ENCODE results near the gene MST1R. TPM values are rescaled to one million over a fixed set of nuclear protein-coding genes. Genes with fewer than 3 reads are reported as not detected.

MST1R gene
- total RNA-seq, 2 experiments from 2014 or later, result 4.1 to 5.2 TPM

DNA sequence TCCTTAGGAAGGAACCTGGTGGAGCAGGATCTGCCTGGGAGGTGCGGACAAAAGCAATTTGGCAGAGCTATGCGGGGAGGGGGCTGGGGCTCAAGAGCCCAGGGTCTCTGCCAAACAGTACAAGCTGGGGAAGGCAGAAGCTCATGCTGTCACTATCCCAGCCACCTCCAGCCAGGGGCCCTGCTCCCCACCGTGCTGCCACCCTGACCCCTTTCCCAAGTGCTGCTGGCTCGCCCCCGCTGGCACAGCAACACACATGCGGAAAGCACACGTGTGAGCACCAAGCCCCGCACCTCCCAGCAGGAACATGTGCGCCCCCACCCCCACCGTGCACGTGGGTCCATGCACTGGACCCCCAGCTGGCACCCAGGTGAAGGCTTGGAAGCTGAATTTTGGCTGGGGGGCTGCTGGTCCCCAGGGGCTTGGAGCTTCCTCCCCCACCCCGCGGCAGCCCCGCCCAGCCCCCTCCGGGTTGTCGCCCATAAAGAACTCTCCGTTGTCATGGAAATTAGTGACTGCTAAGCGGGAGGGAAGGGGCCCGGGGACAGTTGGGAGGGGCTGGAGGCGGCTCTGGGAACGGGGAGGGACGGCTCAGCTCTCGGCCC lies 34.7 kb downstream of the MST1R start:
- ChIA-PET CTCF (interaction anchor here (0.5 to 2.9 kb wide), 6 partner anchors 10 to 683 kb away, joined by 3 to 8 read pairs (median 4); no protein-coding TSS in a partner anchor), POLR2A (no interaction called here)
- no peaks in the 10 kb centered on the region for H3K36me3 Mint-ChIP-seq (ENCODE audit: low read depth)
- H3K4me1 Mint-ChIP-seq, result peaks cover 1% of the 10 kb centered on the region
- H3K9me3 Mint-ChIP-seq, result no peaks in the 10 kb centered on the region
- no peak for DNase-seq
- no peak overlapping the region for H3K27ac Mint-ChIP-seq
- H3K4me3 Mint-ChIP-seq, result peak overlapping the region; percentile 19
- H3K27me3 Mint-ChIP-seq, result peaks cover 43% of the 10 kb centered on the region

DNA sequence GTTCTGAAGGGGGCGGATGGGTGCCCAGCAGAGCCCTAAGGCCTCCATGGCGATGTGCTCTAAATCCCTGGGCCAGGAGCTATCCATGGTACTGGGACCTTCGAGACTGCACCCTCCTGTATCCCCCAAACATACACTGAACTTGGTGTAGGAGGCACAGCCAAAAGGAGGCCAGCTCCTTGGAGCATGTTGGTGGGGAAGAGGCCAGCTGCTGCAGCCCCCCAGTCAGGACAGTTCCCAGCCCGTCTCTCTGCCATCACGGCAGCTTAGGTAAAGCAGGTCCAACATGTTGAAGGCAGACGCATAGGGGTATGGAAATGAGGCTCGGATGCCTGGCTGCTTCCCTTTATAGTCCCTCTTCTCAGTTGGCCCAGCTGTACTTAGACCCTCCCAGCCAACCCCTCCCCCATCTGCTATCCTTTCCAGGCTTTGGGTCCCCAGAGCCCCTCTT lies 35.8 kb downstream of the MST1R start:
- H3K36me3 Mint-ChIP-seq (ENCODE audit: low read depth), result no peaks in the 10 kb centered on the region
- H3K4me3 Mint-ChIP-seq, result no peak overlapping the region
- H3K27ac Mint-ChIP-seq, result no peak overlapping the region
- POLR2A ChIA-PET, result no interaction called here
- CTCF ChIA-PET, result interaction anchor here (1.1 to 2.9 kb wide), 5 partner anchors 11 to 41 kb away, joined by 3 to 8 read pairs (median 6); no protein-coding TSS in a partner anchor
- peaks cover 1% of the 10 kb centered on the region for H3K4me1 Mint-ChIP-seq
- peak; percentile 38 for DNase-seq
- H3K9me3 Mint-ChIP-seq, result no peaks in the 10 kb centered on the region
- H3K27me3 Mint-ChIP-seq, result peaks cover 49% of the 10 kb centered on the region

DNA sequence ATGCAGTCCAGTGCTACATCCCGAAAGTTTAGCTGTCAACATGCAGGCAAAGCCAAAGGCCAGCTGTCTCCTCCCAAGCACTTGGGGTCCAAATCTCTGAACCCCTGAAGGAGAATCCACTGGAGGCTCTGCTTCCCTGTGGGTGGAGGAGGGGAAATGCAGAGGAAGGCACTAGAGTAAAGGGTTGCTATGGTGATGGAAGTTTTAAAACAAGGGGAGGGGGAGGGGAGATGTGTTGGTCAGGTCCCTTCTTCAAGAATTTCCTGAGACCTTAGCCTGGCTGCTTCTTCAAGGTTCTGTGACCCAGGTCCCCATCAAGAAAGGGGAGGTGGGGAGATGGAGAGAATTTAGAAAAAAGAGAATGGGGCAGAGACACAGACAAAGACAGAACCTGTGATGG lies 36.3 kb downstream of the MST1R start:
- no peak overlapping the region for H3K27ac Mint-ChIP-seq
- ChIA-PET CTCF (interaction anchor here (1.1 to 2.9 kb wide), 5 partner anchors 10 to 42 kb away, joined by 3 to 8 read pairs (median 6); no protein-coding TSS in a partner anchor), POLR2A (no interaction called here)
- peaks cover 50% of the 10 kb centered on the region for H3K27me3 Mint-ChIP-seq
- H3K9me3 Mint-ChIP-seq, result no peaks in the 10 kb centered on the region
- no peaks in the 10 kb centered on the region for H3K36me3 Mint-ChIP-seq (ENCODE audit: low read depth)
- H3K4me1 Mint-ChIP-seq, result peaks cover 1% of the 10 kb centered on the region
- DNase-seq, result no peak
- no peak overlapping the region for H3K4me3 Mint-ChIP-seq

DNA sequence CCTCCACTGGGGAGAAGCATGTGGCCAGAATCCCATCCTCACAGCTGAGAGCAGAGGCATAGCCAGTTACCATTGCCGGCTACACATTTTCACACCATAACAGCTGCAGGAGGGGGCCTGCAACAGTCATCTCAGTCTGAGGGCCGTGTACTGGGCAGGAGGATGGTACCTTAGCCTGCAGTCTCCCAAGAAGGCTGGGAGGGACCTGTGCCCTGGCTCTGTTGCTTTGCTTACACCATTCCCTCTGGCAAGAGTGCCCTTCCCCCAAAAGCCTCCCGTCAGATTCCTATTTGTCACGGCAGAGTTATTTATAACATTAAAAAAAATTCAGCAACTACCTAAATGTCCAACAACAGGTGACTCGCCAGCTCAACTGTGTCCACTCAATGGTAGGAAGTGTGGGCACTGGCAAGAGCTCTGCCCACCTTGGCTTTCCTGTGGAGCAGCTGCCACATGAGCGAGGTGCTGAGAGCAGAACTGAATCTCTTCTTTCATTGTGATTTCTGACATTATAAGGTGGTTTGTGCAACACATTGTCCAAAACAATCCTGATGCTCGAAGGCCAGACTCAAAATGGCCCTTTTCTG lies 38.4 kb downstream of the MST1R start:
- Mint-ChIP-seq H3K27me3 (peaks cover 39% of the 10 kb centered on the region), H3K9me3 (no peaks in the 10 kb centered on the region), H3K4me3 (no peak overlapping the region), H3K27ac (no peak overlapping the region), H3K36me3 (ENCODE audit: low read depth) (no peaks in the 10 kb centered on the region), H3K4me1 (peaks cover 1% of the 10 kb centered on the region)
- DNase-seq, result no peak
- CTCF ChIA-PET, result interaction anchor here (0.6 to 1.8 kb wide), 4 partner anchors 9 to 26 kb away, joined by 3 to 7 read pairs (median 4); partner anchors contain the start of gene TRAIP
- POLR2A ChIA-PET, result no interaction called here

DNA sequence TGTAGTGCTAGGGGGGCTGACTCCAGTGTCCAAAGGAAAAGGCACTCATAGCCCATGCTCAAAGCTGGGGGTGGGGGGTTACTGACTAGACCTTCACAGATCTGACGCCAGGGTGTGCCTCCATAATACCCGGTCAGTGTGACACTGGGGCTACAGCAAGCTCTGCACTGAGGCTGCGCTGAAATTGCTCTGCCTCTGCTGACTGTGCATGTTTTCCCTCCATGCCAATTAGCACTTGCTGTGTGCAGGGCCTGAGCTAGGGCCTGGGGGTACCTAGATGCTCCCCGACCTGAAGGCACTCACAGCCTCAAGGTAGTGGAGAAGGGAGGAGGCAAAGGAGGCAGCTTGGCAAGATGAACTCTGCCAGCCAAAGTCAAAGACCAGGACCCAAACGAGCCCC lies 39.2 kb downstream of the MST1R start:
- Mint-ChIP-seq H3K36me3 (ENCODE audit: low read depth) (no peaks in the 10 kb centered on the region), H3K4me1 (peaks cover 1% of the 10 kb centered on the region), H3K4me3 (no peak overlapping the region), H3K27ac (no peak overlapping the region), H3K9me3 (no peaks in the 10 kb centered on the region), H3K27me3 (peaks cover 34% of the 10 kb centered on the region)
- CTCF ChIA-PET, result interaction anchor here (0.6 to 1.8 kb wide), 2 partner anchors 18 to 25 kb away, joined by 3 to 7 read pairs; no protein-coding TSS in a partner anchor
- DNase-seq, result no peak
- POLR2A ChIA-PET, result no interaction called here

DNA sequence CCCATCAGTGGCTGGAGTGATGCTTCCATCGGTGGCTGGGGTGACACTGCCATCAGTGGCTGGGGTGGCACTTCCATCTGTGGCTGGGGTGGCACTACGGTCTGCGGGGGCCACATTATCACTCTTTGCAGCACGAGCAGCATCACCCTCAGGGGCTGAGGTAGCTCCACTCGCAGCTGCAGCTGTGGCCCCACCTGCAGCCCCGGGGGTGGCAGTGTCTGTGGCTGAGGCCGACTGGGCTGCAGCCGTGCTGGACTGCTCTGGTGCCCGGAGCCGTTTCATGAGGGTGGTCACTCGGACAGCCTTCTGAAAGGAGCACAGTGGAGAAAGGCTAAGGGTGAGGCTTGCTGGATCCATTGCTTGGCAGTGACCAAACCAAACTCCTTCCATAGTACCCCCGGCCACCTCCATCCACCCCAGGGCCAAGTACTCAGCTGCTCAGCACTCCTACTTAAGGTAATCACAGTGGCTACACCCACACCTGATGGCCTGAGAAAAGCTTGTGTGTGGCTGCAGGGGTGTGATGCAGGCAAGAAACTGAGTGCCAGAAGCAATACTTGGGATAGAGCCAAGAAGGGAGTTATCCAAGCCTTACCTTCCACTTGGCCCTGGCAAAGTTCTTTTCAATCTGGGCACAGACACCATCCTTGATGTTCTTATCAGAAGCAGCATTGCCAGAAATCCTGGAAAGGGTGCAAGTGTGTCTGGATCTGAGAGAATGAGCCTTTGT lies 43.9 kb downstream of the MST1R start:
- Mint-ChIP-seq H3K4me3 (no peak overlapping the region), H3K36me3 (ENCODE audit: low read depth) (peaks cover 2% of the 10 kb centered on the region), H3K4me1 (peaks cover 18% of the 10 kb centered on the region), H3K27me3 (peaks cover 9% of the 10 kb centered on the region), H3K9me3 (no peaks in the 10 kb centered on the region), H3K27ac (no peak overlapping the region)
- ChIA-PET POLR2A (no interaction called here), CTCF (interaction anchor here (1.1 to 2.1 kb wide), 2 partner anchors 10 to 21 kb away, joined by 3 to 5 read pairs; partner anchors contain the start of gene CAMKV)
- DNase-seq, result no peak

DNA sequence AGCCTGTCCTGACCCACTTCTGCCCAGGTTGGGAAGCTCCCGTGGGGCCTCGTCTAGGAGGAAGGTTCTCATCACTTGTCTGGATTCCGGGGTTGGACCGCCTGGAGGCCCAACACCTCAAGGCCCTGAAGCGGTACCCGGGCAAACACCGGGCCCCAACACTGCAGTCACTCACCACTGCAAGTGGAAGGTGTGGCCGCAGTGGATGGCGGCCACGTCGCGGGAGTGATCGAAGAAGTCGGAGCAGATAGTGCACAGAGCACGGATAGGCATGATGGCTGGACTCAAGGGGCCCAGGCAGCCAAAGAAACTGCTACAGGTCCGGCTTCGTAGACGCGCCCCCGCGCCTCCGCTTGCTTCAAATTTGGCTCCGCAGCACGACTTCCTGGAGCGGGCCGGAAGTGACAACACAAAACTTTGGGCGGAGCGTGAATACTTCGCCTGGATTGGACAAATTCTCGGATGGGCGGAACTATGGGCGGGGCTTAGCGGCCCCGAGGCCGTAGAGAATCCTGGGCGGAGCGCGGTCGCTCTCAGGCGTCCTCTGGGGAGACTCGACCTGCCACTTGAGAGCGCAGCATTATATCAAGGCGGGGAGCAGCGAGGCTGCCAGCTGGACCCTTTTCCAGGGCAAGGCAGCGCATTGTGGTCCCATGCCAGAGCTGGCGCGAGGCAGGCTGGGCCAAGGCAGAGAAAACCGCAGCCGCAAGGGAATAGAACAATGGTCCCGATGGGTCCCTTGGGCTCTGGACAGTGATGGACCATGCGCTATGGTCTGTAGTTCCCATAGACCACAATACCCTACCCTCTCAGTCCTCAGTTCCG lies 47.3 kb downstream of the MST1R start, which contains the start of gene TRAIP:
Gene TRAIP, minus strand, starts transcription at position 384 of the 825 bp plus-strand sequence. Its CDS starts 111 bp downstream, at position 273.
- peaks cover 2% of the 10 kb centered on the region for H3K36me3 Mint-ChIP-seq (ENCODE audit: low read depth)
- peak within 1 kb of the TSS; percentile 97 for H3K4me3 Mint-ChIP-seq
- CTCF ChIA-PET, result interaction anchor here (0.8 to 2.1 kb wide), 10 partner anchors 10 to 75 kb away, joined by 3 to 8 read pairs (median 4); partner anchors contain the start of gene MON1A
- no peaks in the 10 kb centered on the region for H3K9me3 Mint-ChIP-seq
- peak within 1 kb of the TSS; percentile 95 for H3K27ac Mint-ChIP-seq
- DNase-seq, result peak; percentile 96
- H3K4me1 Mint-ChIP-seq, result peaks cover 29% of the 10 kb centered on the region
- POLR2A ChIA-PET, result no interaction called here
- H3K27me3 Mint-ChIP-seq, result no peaks in the 10 kb centered on the region

DNA sequence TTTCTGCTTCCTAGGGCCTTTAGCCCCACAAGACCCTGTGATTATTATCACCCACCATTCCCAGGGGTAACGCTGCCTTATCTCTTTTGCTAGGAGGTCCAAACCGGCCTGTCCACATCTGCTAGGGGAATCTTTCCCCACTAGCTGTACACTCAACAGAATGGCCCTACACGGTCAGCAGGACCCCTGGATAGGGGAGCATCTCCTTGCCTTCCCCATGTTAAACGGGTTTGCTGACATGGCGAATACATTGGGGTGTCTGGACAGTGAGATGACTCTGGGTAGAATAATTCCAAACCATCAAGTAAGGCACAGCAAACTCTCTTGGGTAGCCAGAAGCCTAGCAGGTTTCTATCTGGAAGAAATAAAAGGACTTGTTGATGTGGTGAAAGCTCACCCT lies 48.0 kb downstream of the MST1R start:
- CTCF ChIA-PET, result interaction anchor here (0.6 to 2.1 kb wide), 7 partner anchors 10 to 253 kb away, joined by 3 to 8 read pairs (median 4); no protein-coding TSS in a partner anchor
- DNase-seq, result no peak
- POLR2A ChIA-PET, result interaction anchor here (0.6 kb wide), 1 partner anchor 125 kb away, joined by 5 read pairs; no protein-coding TSS in a partner anchor
- H3K9me3 Mint-ChIP-seq, result no peaks in the 10 kb centered on the region
- H3K27me3 Mint-ChIP-seq, result no peaks in the 10 kb centered on the region
- peaks cover 29% of the 10 kb centered on the region for H3K4me1 Mint-ChIP-seq
- H3K27ac Mint-ChIP-seq, result peak overlapping the region; percentile 95
- peaks cover 2% of the 10 kb centered on the region for H3K36me3 Mint-ChIP-seq (ENCODE audit: low read depth)
- peak overlapping the region; percentile 97 for H3K4me3 Mint-ChIP-seq

DNA sequence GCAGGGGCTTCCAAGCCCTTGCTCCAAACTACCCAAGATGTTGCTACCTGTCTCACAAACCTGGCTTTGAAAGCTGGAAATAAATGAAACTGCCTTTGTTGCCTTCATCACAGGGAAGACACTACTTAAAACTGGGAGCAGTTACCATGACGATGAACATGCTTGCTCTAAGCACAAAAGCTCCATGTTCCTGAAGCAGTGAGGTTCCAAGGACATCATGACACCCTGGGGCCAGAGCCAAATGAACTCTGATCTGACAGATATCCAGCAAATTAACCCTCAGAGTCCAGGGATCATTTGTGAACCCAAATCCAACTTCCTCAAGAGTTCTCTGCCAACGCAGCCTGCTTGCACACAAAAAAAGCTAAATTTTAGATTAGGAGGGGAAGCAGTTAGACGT lies 58.0 kb downstream of the MST1R start:
- no peak overlapping the region for H3K27ac Mint-ChIP-seq
- ChIA-PET POLR2A (no interaction called here), CTCF (interaction anchor here (1.0 to 1.3 kb wide), 3 partner anchors 10 to 44 kb away, joined by 3 read pairs; no protein-coding TSS in a partner anchor)
- H3K9me3 Mint-ChIP-seq, result no peaks in the 10 kb centered on the region
- no peak overlapping the region for H3K4me3 Mint-ChIP-seq
- no peaks in the 10 kb centered on the region for H3K27me3 Mint-ChIP-seq
- no peaks in the 10 kb centered on the region for H3K4me1 Mint-ChIP-seq
- DNase-seq, result no peak
- H3K36me3 Mint-ChIP-seq (ENCODE audit: low read depth), result peaks cover 11% of the 10 kb centered on the region

DNA sequence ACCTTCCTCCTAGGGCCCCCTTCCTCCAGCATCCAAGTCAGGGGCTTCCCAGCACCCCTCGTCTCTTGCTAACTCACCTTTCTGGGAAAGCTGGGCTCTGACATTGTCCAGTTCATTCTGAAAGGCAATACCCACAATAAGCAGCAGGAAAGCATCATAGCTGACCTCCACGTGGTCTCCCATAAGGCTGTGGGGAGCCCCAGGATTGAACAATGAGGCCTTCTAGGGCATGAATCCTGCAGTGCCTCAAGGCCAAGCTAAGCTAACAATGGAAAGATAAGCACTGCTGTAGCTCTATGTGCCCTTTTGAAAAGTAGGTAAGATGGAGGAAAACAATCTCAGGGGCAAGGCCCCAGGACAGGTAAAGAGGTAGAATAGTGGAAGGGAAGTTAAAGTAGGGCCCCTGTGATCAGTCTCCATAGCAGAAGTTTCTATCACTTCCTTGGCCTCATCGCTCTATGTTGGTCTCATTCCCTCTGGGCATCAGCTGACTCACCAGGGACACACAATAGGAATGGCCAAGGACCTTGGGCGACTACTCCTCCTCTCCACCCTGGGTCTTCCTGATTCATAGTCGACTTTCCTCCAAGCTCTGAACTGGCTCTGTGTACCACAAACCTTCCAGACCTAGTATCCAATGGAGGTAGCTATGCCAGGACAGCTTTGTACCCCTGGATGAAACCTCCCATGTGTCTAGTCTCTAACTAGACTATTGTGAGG lies 59.0 kb downstream of the MST1R start:
- POLR2A ChIA-PET, result no interaction called here
- no peak for DNase-seq
- Mint-ChIP-seq H3K27ac (no peak overlapping the region), H3K4me1 (no peaks in the 10 kb centered on the region), H3K36me3 (ENCODE audit: low read depth) (peaks cover 11% of the 10 kb centered on the region), H3K9me3 (no peaks in the 10 kb centered on the region), H3K27me3 (no peaks in the 10 kb centered on the region), H3K4me3 (no peak overlapping the region)
- CTCF ChIA-PET, result interaction anchor here (0.6 to 1.8 kb wide), 5 partner anchors 13 to 216 kb away, joined by 3 to 7 read pairs (median 4); partner anchors contain the start of gene INKA1

DNA sequence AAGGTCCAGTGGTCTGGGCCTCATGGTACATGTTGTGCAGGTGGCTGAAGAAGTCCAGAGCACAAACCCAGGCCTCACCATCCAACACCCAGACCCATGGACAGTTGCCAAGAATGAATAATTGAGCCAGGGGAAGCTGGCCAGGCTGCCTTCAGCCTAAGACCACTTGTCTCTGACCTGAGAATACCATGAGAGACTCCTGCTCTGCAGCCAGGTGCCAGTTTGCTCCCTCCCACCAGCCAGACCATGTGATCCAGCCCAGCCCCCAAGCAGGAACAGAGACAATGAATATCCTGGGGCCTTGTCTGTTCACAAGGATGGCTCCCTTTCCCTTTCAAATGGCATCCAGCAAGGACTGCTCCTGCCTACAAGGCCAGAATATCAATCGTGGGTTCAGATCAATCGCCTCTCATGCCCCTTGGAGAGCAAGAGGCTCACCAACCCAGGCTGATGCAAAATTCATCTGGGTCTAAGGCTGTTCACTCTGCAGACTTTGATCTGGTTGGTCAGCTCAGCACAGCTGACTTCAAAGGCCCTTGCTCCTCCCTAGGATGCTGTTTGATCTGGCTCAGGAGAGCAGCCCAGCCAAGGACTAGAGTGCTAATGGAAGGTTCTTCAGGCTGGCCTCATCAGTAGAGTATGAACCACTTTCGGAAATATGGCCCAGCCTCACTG lies 60.7 kb downstream of the MST1R start:
- DNase-seq, result no peak
- peaks cover 1% of the 10 kb centered on the region for H3K4me1 Mint-ChIP-seq
- H3K9me3 Mint-ChIP-seq, result no peaks in the 10 kb centered on the region
- CTCF ChIA-PET, result no interaction called here
- no peak overlapping the region for H3K4me3 Mint-ChIP-seq
- peaks cover 13% of the 10 kb centered on the region for H3K36me3 Mint-ChIP-seq (ENCODE audit: low read depth)
- POLR2A ChIA-PET, result no interaction called here
- H3K27ac Mint-ChIP-seq, result no peak overlapping the region
- no peaks in the 10 kb centered on the region for H3K27me3 Mint-ChIP-seq

Data from activated CD4-positive, alpha-beta T cell treated with anti-CD3 and anti-CD28 coated beads, Interleukin-2, amount 10 ng/mL, durations not matched to agents 7 days and 5 days (primary cell).